Mucosa of stomach (tissue), 1 donor: ENCODE data around the gene STAM.

ENCODE experiments used
- H3K27me3 ChIP-seq: one replicate; pipeline ENCODE4 v1.7.0; 2013; ENCODE audit warnings: mild to moderate bottlenecking, low read length; ENCODE audit not compliant: control insufficient read depth, insufficient read depth
- H3K36me3 ChIP-seq: one replicate; pipeline ENCODE4 v1.7.0; 2013; ENCODE audit warnings: low read length; ENCODE audit not compliant: control insufficient read depth, insufficient read depth
- H3K4me1 ChIP-seq: one replicate; pipeline ENCODE4 v1.7.0; 2013; ENCODE audit warnings: mild to moderate bottlenecking, low read length; ENCODE audit not compliant: control insufficient read depth, insufficient read depth
- H3K4me3 ChIP-seq: one replicate; pipeline ENCODE4 v1.7.0; 2013; ENCODE audit warnings: low read length
- H3K9ac ChIP-seq: one replicate; pipeline ENCODE4 v1.7.0; 2013; ENCODE audit warnings: mild to moderate bottlenecking, low read length, moderate library complexity
- H3K9me3 ChIP-seq: one replicate; pipeline ENCODE4 v1.7.0; 2013; ENCODE audit warnings: mild to moderate bottlenecking, low read length, moderate library complexity; ENCODE audit not compliant: control insufficient read depth
- donor health status: Pancreatic carcinoma.

Gene STAM

DNA sequence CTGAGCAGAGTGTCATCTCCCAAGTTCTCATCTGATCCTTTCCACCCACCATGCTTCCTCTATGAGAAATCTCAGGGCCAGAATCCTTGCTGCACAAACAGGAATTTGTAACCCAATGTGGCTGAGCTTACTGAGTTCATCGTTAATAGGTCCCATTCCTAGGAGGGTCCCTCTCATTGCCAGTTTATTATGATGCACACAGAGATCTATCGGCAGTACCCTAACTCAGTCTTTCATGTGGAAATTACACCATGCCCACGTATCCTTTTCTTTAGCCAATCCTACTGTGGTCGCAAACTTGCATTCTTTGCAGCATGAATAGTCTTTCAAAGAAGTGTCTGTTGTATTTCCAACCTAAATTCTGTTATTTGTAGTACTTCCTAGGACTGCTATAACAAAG is 120.2 kb downstream of the STAM start:
- peaks cover under 1% of the 10 kb centered on the region for H3K4me1 ChIP-seq
- H3K4me3 ChIP-seq = no peak overlapping the region
- no peaks in the 10 kb centered on the region for H3K27me3 ChIP-seq
- H3K36me3 ChIP-seq = no peaks in the 10 kb centered on the region
- H3K9me3 ChIP-seq = no peaks in the 10 kb centered on the region
- H3K9ac ChIP-seq = no peak overlapping the region

GRCh38 chr10:17765602-17766001 is 121.7 kb downstream of the STAM start:
- H3K9ac ChIP-seq = no peak overlapping the region
- H3K4me3 ChIP-seq = no peak overlapping the region
- no peaks in the 10 kb centered on the region for H3K27me3 ChIP-seq
- no peaks in the 10 kb centered on the region for H3K36me3 ChIP-seq
- H3K4me1 ChIP-seq = no peaks in the 10 kb centered on the region
- no peaks in the 10 kb centered on the region for H3K9me3 ChIP-seq
